Neuron (in vitro differentiated cells): ENCODE results near the gene RBM7.
A peak's percentile ranks its signal among the peaks of the same experiment; 100 is the strongest.

ENCODE experiments used
- H2AFZ ChIP-seq: one replicate; pipeline ENCODE4 v1.6.1; 2013; ENCODE audit warnings: low read depth, mild to moderate bottlenecking, inconsistent platforms, low read length, moderate library complexity
- H3K27me3 ChIP-seq: one replicate; pipeline ENCODE4 v1.6.1; 2013; ENCODE audit warnings: low read length; ENCODE audit not compliant: insufficient read depth
- H3K36me3 ChIP-seq: one replicate; pipeline ENCODE4 v1.6.1; 2013; ENCODE audit warnings: low read length; ENCODE audit not compliant: insufficient read depth
- H3K4me1 ChIP-seq: one replicate; pipeline ENCODE4 v1.6.1; 2013; ENCODE audit warnings: low read length; ENCODE audit not compliant: insufficient read depth
- H3K4me3 ChIP-seq: 2 replicates; pipeline ENCODE4 v1.5.1; 2013; ENCODE audit warnings: mild to moderate bottlenecking, low read length, moderate library complexity
- H3K9me3 ChIP-seq: one replicate; pipeline ENCODE4 v1.6.1; 2013; ENCODE audit warnings: low read length

Gene RBM7, protein sequence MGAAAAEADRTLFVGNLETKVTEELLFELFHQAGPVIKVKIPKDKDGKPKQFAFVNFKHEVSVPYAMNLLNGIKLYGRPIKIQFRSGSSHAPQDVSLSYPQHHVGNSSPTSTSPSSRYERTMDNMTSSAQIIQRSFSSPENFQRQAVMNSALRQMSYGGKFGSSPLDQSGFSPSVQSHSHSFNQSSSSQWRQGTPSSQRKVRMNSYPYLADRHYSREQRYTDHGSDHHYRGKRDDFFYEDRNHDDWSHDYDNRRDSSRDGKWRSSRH

DNA sequence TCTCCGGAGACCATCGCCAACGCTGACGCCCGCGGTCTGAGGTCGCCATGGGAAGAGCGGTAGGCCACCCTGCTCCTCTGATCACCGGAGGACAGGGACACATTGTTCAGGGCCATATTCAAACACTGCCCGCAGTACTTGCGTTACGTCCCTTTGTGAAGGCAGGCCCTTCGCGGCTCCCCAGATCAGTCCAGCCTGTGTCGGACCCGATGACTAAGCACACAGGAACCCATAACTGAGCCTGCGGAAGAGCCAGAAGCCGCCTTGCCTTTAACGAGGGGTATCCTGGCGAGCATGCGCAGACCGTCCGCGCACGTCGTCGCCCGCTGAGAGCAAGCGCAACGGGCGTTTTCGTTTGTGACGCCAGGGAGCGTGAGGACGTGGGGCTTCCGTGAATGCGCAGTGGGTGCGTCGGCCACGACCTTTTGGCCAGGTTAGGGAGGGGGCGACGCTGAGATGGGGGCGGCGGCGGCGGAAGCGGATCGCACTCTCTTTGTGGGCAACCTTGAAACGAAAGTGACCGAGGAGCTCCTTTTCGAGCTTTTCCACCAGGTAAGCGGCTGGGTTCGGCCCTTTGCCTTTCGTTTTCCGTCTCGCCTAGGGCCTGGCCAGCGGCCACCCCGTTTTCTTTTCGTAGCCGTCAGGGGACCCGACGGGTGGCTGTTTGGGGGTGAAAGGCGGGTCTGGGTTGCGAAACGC is at the start of gene RBM7, which contains the start of gene C11orf71:
Gene RBM7, plus strand, starts transcription at position 451 of the 699 bp plus-strand sequence. Its CDS starts 6 bp downstream, at position 457.
Gene C11orf71, minus strand, starts transcription at position 296 of the 699 bp plus-strand sequence. Its CDS starts 180 bp downstream, at position 116.
- H3K4me1 ChIP-seq, result peaks cover 15% of the 10 kb centered on the region
- H3K9me3 ChIP-seq, result no peaks in the 10 kb centered on the region
- H3K4me3 ChIP-seq, result peak within 1 kb of the TSS; percentile 88
- peak within 1 kb of the TSS; percentile 30 for H2AFZ ChIP-seq
- peaks cover 20% of the 10 kb centered on the region for H3K36me3 ChIP-seq
- H3K27me3 ChIP-seq, result no peaks in the 10 kb centered on the region

DNA sequence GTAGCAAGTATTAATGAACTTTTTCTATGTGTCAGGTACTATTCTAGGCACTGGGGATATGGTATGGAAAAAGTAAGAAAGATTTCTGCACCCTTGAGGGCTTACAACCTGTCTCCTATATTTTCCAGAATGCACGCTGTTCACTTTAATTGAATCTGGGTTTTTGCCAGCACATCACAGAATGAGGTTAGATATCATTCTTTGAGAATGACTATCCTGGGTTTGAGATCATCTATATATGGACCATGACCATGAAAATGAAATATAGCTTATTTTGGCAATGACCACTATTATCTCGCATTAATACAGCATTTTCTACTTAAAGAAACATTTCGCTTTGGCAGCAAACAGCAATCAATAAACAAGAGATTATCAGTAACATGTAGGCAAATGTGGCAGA is 47.0 kb upstream of the RBM7 start:
- Histone ChIP-seq H3K4me3 (no peak overlapping the region), H3K27me3 (no peaks in the 10 kb centered on the region)

DNA sequence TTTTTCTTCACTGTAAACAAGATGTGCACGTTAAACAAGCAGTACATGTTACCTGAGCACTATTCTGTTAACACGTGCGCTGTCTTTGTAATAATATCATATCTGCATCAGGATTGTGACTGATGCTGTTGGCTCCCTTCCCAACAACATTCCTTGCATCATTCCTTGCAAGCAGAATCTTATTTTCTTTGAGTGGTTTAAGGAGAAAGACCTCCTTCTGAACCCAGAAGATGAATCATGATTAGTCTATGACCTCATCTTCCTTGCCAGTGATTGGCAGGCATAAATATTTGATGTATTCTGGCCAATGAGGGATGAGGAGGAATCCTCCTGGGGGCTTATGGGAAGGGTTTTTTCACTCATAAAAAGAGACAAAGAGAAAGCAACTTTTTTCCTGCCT is 46.4 kb upstream of the RBM7 start:
- Histone ChIP-seq H3K9me3 (no peaks in the 10 kb centered on the region), H3K27me3 (no peaks in the 10 kb centered on the region), H2AFZ (no peak overlapping the region), H3K4me1 (no peaks in the 10 kb centered on the region), H3K4me3 (no peak overlapping the region), H3K36me3 (no peaks in the 10 kb centered on the region)

More for the DNA sequence above, 47.0 kb upstream of the RBM7 start:
- Histone ChIP-seq H3K36me3 (no peaks in the 10 kb centered on the region), H3K9me3 (no peaks in the 10 kb centered on the region), H2AFZ (no peak overlapping the region), H3K4me1 (no peaks in the 10 kb centered on the region)

DNA sequence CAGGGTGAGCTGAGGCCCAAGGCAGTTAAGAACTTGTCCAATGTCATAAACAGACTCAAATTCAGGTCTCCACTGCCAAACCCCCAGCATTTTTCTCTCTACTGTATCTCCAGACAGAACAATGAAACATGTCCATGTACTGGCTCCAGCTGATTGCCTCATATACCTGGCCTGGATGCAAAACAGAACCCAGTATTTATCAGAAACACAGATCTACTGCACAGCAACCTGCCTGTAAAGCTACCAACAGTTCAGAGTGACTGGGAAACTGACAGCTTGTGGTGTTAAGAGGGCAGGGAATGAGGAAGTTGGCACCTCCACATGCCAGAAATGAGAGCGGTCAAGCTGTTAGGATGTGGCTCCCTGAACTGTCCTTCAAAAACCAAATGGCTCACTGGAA is 41.8 kb upstream of the RBM7 start:
- no peaks in the 10 kb centered on the region for H3K36me3 ChIP-seq
- no peak overlapping the region for H3K4me3 ChIP-seq
- H2AFZ ChIP-seq, result no peak overlapping the region
- no peaks in the 10 kb centered on the region for H3K4me1 ChIP-seq
- H3K9me3 ChIP-seq, result no peaks in the 10 kb centered on the region
- no peaks in the 10 kb centered on the region for H3K27me3 ChIP-seq

DNA sequence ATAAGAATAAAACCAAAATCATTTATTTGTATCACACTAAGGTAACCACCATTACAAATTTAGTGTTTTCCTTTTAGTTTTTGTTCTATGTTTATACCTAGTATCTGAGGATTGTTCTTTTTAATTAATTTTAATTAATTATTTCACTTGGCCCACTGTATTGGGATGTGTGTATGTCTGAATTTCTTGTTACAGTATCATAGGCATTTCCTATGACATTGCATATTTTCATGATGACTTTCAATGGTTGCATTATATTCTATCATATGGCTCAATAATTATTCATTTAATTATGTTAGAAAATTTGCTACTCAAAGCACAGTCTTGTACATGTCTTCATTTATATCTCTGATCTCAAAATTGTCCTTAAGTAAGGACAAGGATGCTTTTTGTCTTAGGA is 41.1 kb upstream of the RBM7 start:
- no peaks in the 10 kb centered on the region for H3K9me3 ChIP-seq
- no peaks in the 10 kb centered on the region for H3K27me3 ChIP-seq
- H3K4me3 ChIP-seq, result no peak overlapping the region
- no peaks in the 10 kb centered on the region for H3K4me1 ChIP-seq
- H3K36me3 ChIP-seq, result no peaks in the 10 kb centered on the region
- no peak overlapping the region for H2AFZ ChIP-seq

DNA sequence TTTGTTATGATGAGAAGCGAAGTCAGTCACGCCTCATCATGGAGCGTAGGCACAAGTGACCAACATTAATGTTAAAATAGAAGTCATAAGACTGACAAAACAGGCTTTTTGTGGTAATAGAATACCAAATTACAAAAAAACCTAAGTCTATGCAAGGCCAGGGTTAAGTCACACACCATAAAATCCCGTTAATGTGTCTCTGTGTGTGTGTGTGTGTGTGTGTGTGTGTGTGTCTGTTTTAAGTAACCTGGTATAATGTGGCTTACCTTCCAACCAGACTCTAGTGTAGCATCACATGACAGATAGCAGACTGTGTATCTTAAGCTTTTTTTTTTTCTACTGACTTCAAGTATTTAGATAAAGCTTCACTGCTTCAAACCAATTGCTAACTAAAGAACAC is 38.1 kb upstream of the RBM7 start:
- Histone ChIP-seq H3K9me3 (no peaks in the 10 kb centered on the region), H3K36me3 (no peaks in the 10 kb centered on the region), H3K27me3 (no peaks in the 10 kb centered on the region), H2AFZ (no peak overlapping the region), H3K4me3 (no peak overlapping the region), H3K4me1 (peaks cover 9% of the 10 kb centered on the region)

DNA sequence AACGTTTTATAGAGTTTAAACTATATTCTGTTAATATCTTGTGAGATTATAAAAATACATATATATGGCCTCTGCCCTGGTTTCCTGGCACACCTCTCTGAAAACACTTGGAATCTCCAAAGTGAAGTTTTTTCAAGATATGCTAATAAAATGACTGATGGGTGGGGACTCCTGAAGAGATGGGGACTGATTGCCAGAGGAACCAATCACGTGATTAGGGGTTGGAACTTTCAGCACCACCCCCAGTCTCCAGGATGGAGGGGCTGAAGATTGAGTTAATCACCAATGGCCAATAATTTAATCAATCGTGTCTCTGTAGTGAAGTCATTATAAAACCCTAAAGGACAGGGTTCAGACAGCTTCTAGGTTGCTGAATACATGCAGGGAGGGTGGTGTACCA is 37.5 kb upstream of the RBM7 start:
- Histone ChIP-seq H2AFZ (no peak overlapping the region), H3K9me3 (no peaks in the 10 kb centered on the region), H3K27me3 (no peaks in the 10 kb centered on the region), H3K36me3 (no peaks in the 10 kb centered on the region), H3K4me3 (no peak overlapping the region), H3K4me1 (peaks cover 10% of the 10 kb centered on the region)

DNA sequence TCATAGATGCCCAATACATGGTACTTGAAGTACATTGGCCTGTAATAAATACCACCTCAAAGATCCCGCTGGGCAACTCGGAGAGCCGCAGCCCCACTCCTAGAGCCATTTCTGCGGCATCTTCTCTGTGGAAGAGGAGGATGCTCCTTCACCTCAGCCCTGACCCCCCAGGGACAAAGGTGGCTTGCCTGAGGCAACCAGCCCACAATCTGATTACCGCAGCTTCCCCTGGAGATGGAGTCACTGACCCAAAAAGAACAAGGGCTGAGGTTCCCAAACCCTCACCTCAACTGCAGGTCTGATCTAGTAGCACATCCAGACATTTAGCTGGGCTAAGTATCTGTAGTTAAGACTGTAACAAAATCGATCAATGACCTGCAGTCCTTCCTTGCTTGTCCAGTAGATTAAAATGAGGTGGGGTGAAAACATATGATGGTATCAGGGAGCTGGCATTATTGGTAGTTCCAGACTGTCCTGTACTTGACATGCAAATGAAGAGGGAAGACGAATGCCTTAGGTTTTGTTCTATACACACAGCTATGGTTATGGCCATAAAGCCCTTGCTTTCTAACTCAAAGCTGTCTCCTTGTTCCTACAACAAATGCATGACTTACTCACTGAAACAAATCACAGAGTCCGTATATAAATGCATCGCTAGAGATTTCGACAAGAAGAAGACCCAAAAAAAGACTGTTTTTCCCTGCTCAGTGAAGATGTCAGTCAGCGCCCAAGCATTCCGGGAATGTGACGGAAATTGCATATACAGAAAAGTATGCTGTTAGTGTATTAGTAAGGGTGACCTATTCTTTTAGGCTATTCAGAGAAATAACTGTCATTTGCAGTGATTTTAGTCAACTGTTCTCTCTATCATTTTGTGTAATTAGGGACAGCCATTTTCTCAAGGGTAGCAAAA is 33.9 kb upstream of the RBM7 start:
- H3K9me3 ChIP-seq, result no peaks in the 10 kb centered on the region
- peaks cover 4% of the 10 kb centered on the region for H3K27me3 ChIP-seq
- no peak overlapping the region for H3K4me3 ChIP-seq
- H2AFZ ChIP-seq, result no peak overlapping the region
- peaks cover 10% of the 10 kb centered on the region for H3K4me1 ChIP-seq
- H3K36me3 ChIP-seq, result no peaks in the 10 kb centered on the region

DNA sequence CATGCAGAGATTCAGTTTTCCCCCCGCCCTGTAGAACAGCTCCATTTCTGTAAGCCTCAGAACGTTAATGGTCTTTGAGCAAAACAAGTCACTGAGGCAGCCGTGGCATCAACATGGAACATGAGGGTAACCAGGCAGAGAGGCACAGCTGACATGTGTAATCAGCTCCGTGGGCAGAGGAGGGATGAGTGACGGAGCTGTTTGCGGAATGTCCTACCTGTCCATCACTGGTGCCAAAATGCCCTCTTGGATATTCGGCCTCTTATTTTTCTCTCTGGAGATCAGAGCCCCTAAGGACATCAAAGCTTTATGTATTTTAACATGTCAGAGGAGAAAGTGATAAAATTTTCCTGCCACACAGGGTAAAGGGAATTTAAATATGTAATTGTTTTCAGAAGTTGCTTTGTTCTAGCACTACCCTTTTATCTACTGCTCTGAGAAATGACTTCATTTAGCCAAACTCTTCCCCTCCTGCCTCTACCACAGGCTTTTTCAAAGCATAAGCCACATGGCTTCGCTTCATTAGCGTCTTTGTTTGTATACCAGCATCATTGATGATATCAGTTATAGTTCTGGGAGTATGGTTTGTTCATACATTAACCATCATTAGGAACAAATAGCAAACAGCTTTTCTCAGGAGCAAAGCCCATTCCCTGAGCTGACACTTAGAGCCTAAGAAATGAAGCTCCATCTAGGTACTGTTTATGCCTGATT is 33.1 kb upstream of the RBM7 start:
- H2AFZ ChIP-seq, result no peak overlapping the region
- no peaks in the 10 kb centered on the region for H3K9me3 ChIP-seq
- no peaks in the 10 kb centered on the region for H3K36me3 ChIP-seq
- H3K27me3 ChIP-seq, result peaks cover 4% of the 10 kb centered on the region
- H3K4me1 ChIP-seq, result peaks cover 10% of the 10 kb centered on the region
- no peak overlapping the region for H3K4me3 ChIP-seq

DNA sequence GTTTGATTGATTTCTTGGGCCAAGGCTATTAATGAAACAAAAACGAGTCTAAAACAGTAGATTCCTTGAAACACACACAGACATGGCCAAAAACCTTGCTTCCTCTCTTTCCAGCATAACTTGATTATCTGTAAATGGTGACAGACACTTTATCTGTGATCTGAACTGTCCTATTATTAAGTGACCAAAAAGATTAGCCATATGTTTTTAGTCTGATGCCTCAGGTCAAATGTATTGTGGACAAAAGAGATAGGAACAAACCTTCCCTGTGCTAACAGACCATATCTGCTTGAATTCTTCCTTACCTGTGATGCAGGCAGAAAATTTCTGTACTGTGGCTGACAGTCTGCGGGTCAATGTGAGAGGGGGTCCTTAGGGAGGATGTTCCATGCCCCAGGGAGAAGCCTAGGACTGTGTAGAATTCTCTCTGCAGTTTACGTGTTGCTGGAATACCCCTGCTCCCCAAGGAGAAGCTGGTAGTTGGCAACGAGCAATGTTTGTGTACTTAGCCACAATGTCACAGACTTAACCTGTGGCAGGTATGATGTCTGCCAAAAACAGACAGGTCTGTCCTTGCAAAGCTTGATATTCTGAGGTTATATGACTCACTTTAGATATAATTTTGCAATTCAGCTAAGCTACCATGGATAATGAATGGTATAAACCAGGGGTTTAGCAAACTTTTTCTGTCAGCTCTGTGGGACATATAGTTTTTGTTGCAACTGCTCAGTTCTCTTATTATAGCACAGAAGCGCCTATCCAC is 31.4 kb upstream of the RBM7 start:
- Histone ChIP-seq H3K9me3 (no peaks in the 10 kb centered on the region), H3K27me3 (peaks cover 9% of the 10 kb centered on the region), H3K4me1 (peaks cover 10% of the 10 kb centered on the region), H3K4me3 (no peak overlapping the region), H2AFZ (no peak overlapping the region), H3K36me3 (no peaks in the 10 kb centered on the region)

DNA sequence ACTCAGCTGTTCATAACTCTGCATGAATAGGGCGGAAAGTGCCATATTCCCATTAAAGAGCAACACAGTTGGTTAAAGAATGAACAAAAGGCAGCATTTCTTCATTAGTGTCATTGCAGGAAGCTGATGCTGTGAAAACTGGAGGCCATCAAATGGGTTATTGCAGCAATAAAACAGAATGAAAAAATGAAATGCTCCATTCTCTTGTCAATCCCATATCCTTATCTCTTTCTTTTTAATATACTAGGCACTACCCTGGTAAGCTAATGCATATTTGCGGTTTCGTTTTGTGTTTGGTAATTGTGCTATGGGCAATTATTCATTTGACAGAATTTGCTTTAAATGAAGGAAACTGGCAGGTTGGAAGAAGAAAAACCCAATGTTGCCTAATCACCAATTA is 25.4 kb upstream of the RBM7 start:
- no peaks in the 10 kb centered on the region for H3K36me3 ChIP-seq
- peaks cover 3% of the 10 kb centered on the region for H3K4me1 ChIP-seq
- no peak overlapping the region for H3K4me3 ChIP-seq
- no peaks in the 10 kb centered on the region for H3K9me3 ChIP-seq
- peaks cover 24% of the 10 kb centered on the region for H3K27me3 ChIP-seq
- H2AFZ ChIP-seq, result no peak overlapping the region

DNA sequence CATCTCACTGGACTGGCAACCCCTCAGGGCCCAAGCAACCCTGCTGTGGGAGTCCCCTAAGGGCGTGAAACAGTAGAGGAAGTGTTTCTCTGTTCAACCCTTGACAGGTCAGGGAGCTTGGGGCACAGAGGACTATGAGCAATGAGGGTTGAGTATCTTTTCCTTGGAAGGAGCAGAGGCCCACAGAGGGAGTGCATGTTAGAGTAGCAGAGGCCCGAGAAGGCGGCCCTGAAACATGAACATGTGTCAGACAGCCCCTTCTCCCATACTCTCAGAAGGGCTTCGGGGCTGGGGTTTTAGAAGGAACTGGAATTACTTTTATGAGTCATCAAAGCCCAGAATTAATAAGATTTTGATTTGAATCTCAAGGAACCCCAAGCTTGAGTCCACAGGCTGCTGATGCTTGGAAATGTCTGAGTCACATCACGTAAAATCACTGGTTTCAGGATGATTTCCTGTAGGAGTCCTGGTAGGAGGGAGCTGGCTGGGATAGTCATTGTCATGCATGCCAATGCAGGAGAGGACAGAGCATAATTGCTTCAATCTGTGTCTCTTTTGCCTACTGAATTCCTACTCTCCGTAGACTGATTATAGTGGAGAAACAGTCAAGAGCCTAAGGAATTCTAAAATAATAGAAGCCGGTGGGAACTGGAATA is 22.7 kb upstream of the RBM7 start:
- peak overlapping the region; percentile 24 for H2AFZ ChIP-seq
- peaks cover 3% of the 10 kb centered on the region for H3K4me1 ChIP-seq
- no peak overlapping the region for H3K4me3 ChIP-seq
- H3K27me3 ChIP-seq, result peaks cover 23% of the 10 kb centered on the region
- H3K36me3 ChIP-seq, result no peaks in the 10 kb centered on the region
- H3K9me3 ChIP-seq, result no peaks in the 10 kb centered on the region
